GM12878 (cell line): ENCODE measurements around the gene GPR61. TPM values are rescaled to one million over a fixed set of nuclear protein-coding genes. Genes with fewer than 3 reads are reported as not detected.

Source experiments
- ATAC-seq: fragments of 200-7000 bp; cut with Tn5 transposase; 3 replicates; pipeline ENCODE4 v1.9.1; 2020; ENCODE audit warnings: mild to moderate bottlenecking, moderate library complexity
- BruUV-seq: library from RNA; stranded (reverse); fragments of 400-500 nt; replicated peaks from 2 replicates; lab custom pipeline; 2021; lab: Mats Ljungman, UMichigan
- CTCF ChIA-PET: fragments of 300-600 bp; sonication (Branson Sonifier 250); formaldehyde crosslinking; extraction: SDS; loops from one replicate; lab custom pipeline; 2021; ENCODE audit warnings: inconsistent platforms; lab: Yijun Ruan, JAX
- POLR2A ChIA-PET: fragments of 350-600 bp; formaldehyde crosslinking; extraction: SDS; loops from one replicate; lab custom pipeline; 2021; ENCODE audit warnings: inconsistent platforms; lab: Charles Lee
- RAD21 ChIA-PET: fragments of 300-600 bp; sonication (Branson Sonifier 250); formaldehyde crosslinking; loops from one replicate; lab custom pipeline; 2023; ENCODE audit warnings: antibody characterized with exemption; ENCODE audit not compliant: unreplicated experiment; lab: Charles Lee
- SMC1A ChIA-PET: fragments of 300-600 bp; sonication (Branson Sonifier 250); formaldehyde crosslinking; loops from one replicate; lab custom pipeline; 2023; ENCODE audit not compliant: unreplicated experiment, uncharacterized antibody; lab: Charles Lee
- DNase-seq: peaks from one replicate; pipeline ENCODE4 v3.0.0-alpha.2; 2011; ENCODE audit warnings: low read depth, low spot score
- FAIRE-seq: peaks from 3 replicates; lab custom pipeline; 2011; peaks lifted over from hg19 to GRCh38; lab: Jason Lieb, UNC
- H2AFZ ChIP-seq: 2 replicates; pipeline ENCODE4 v1.6.0; 2011; ENCODE audit warnings: low read depth, low read length, control low read depth; ENCODE audit not compliant: control insufficient read depth
- H3K27ac ChIP-seq: 2 replicates; pipeline ENCODE4 v1.5.1; 2011; ENCODE audit warnings: control low read depth; ENCODE audit not compliant: control insufficient read depth, insufficient read depth
- H3K27me3 ChIP-seq, 2 experiments: replicated peaks in 1 of 2; 2 replicates each; pipeline versions ENCODE4 v1.6.0 to v1.6.1; 2011; ENCODE audit warnings: low read length in 1 of 2; ENCODE audit not compliant: control insufficient read depth in 2 of 2, insufficient read depth in 2 of 2
- H3K36me3 ChIP-seq, 2 experiments: 2 replicates each; pipeline ENCODE4 v1.5.1; 2011; ENCODE audit warnings: low read length in 1 of 2; ENCODE audit not compliant: control insufficient read depth in 2 of 2, insufficient read depth in 2 of 2
- H3K4me1 ChIP-seq: 2 replicates; pipeline ENCODE4 v1.6.1; 2011; ENCODE audit warnings: mild to moderate bottlenecking, low read length, moderate library complexity, mixed read lengths; ENCODE audit not compliant: control insufficient read depth, insufficient read depth
- H3K4me2 ChIP-seq: 2 replicates; pipeline ENCODE4 v1.6.0; 2011; ENCODE audit warnings: control low read depth; ENCODE audit not compliant: control insufficient read depth, insufficient read depth
- H3K4me3 ChIP-seq: fragments of 200-600 bp; sonication (generic); 2 replicates; pipeline ENCODE4 v1.5.1; 2016
- H3K79me2 ChIP-seq: 2 replicates; pipeline ENCODE4 v1.6.0; 2011; ENCODE audit warnings: low read length; ENCODE audit not compliant: control insufficient read depth, insufficient read depth
- H3K9ac ChIP-seq: 2 replicates; pipeline ENCODE4 v1.8.0; 2011; ENCODE audit warnings: low read length, control low read depth, mixed read lengths; ENCODE audit not compliant: control insufficient read depth, insufficient read depth
- H3K9me3 ChIP-seq: replicated peaks from 3 replicates; pipeline ENCODE4 v1.5.1; 2011; ENCODE audit warnings: mild to moderate bottlenecking, low read length; ENCODE audit not compliant: control insufficient read depth, insufficient read depth
- H4K20me1 ChIP-seq: 2 replicates; pipeline ENCODE4 v1.6.0; 2011; ENCODE audit not compliant: control insufficient read depth, insufficient read depth
- NFYB ChIP-seq: IDR thresholded peaks from 2 replicates; pipeline ENCODE4 v1.6.1; 2011; ENCODE audit warnings: low read depth, mild to moderate bottlenecking, low read length, improper control_type of control experiment, moderate library complexity; ENCODE audit not compliant: insufficient read depth
- PML ChIP-seq: IDR thresholded peaks from 2 replicates; pipeline ENCODE4 v1.6.1; 2012; ENCODE audit warnings: low read length, inconsistent platforms
- SIX5 ChIP-seq: IDR thresholded peaks from 2 replicates; pipeline ENCODE4 v1.6.1; 2011; ENCODE audit warnings: mild to moderate bottlenecking, low read depth, low read length, moderate library complexity; ENCODE audit not compliant: severe bottlenecking
- WGBS: methylation state at CpG from one replicate; pipeline ENCODE4 v1.1.6; 2016; ENCODE audit warnings: low lambda C conversion rate; ENCODE audit not compliant: insufficient replicate concordance, insufficient coverage; ENCODE audit errors: missing lambda C conversion rate; 5-methylcytosine and 5-hydroxymethylcytosine counted together
- in situ Hi-C: fragments of 300-500 bp; cut with MboI; formaldehyde crosslinking; loops from 9 replicates; pipeline ENCODE4 v1.14.3; 2018; ENCODE audit warnings: mixed read lengths
- intact Hi-C: fragments of 100-400 bp; cut with micrococcal nuclease; formaldehyde crosslinking; loops from one replicate; pipeline ENCODE4 v1.14.2; 2022; ENCODE audit not compliant: unreplicated experiment
- polyA plus RNA-seq, 11 experiments: library from polyadenylated mRNA; depleted of rRNA in 4 of 11; unstranded in 6 of 11; stranded (reverse) in 5 of 11; fragments of >200 nt; fragmentation: Nextera tagmentation in 4 of 11; fragmentation: Illumina TruSeq in 1 of 11; extraction: Ambion mirVana in 4 of 11; extraction: Trizol in 1 of 11; gene quantifications; 1 replicate in 1 of 11; 2 replicates in 10 of 11; pipeline versions ENCODE4 v1.2.1 to v1.2.3, GENCODE V29; 2011 to 2016; ENCODE audit warnings: inconsistent platforms in 2 of 11, missing spikeins in 2 of 11, low read depth in 1 of 11
- total RNA-seq, 4 experiments: library from RNA; depleted of rRNA in 3 of 4; stranded (reverse); fragments of >200 nt in 3 of 4; fragmentation: Illumina TruSeq in 1 of 4; extraction: Trizol in 1 of 4; gene quantifications; 2 replicates each; pipeline versions ENCODE4 v1.2.1 to v1.2.3, GENCODE V29; 2013 to 2021

Gene GPR61
- total and polyA plus RNA-seq, 10 of the 15 experiments (the other 5 are each of a cell fraction or from before 2014, with no cell fraction given): 0.19 to 1.1 (median 0.35) TPM; not detected in 2

- no TSS peak for BruUV-seq
- in situ Hi-C loops: no loop called here
- CTCF ChIA-PET: interaction anchor here (0.6 to 4.3 kb wide), 6 partner anchors 18 to 825 kb away, joined by 3 to 16 read pairs (median 4); no protein-coding TSS in a partner anchor
- no peaks in the 10 kb centered on the region for H3K9me3 ChIP-seq
- DNase-seq (no peak), ATAC-seq (no peak), FAIRE-seq (no peak)
- POLR2A ChIA-PET: no interaction called here
- intact Hi-C loops: no loop called here
- H2AFZ ChIP-seq: no peak overlapping the region
- RAD21 ChIA-PET: interaction anchor here (1.3 to 1.7 kb wide), 3 partner anchors 23 to 71 kb away, joined by 3 to 5 read pairs (median 4); no protein-coding TSS in a partner anchor
- WGBS: 96% methylated on average over 1 of the region's 1 CpG
- H3K79me2 ChIP-seq: peaks cover 71% of the 10 kb centered on the region
- no peaks in the 10 kb centered on the region for H4K20me1 ChIP-seq
- H3K27ac ChIP-seq: no peak overlapping the region
- no peak overlapping the region for H3K4me2 ChIP-seq
- no peak overlapping the region for H3K9ac ChIP-seq
- H3K36me3 ChIP-seq: peaks cover 0 to 4% of the 10 kb centered on the region in 2 experiments; a peak in 1 of 4 replicates
- H3K4me3 ChIP-seq: no peak overlapping the region
- H3K27me3 ChIP-seq: no peaks in the 10 kb centered on the region
- TF ChIP-seq SIX5 (no peak), PML (no peak)
- SMC1A ChIA-PET: interaction anchor here (1.0 to 2.5 kb wide), 7 partner anchors 8 to 36 kb away, joined by 3 to 12 read pairs (median 4); partner anchors contain the start of gene GNAI3
- H3K4me1 ChIP-seq: peaks cover 19% of the 10 kb centered on the region
These were observed 29.7 kb downstream of the GPR61 start for GRCh38 chr1:109569323-109569722.

- no peak overlapping the region for H3K4me3 ChIP-seq
- no peak overlapping the region for H2AFZ ChIP-seq
- no peak overlapping the region for H3K4me2 ChIP-seq
- FAIRE-seq (no peak), ATAC-seq (no peak), DNase-seq (no peak)
- SMC1A ChIA-PET: interaction anchor here (1.0 to 2.5 kb wide), 5 partner anchors 9 to 35 kb away, joined by 3 to 9 read pairs (median 4); no protein-coding TSS in a partner anchor
- H3K4me1 ChIP-seq: peaks cover 16% of the 10 kb centered on the region
- CTCF ChIA-PET: interaction anchor here (1.2 to 4.3 kb wide), 5 partner anchors 10 to 69 kb away, joined by 3 to 16 read pairs (median 4); no protein-coding TSS in a partner anchor
- intact Hi-C loops (no loop called here), in situ Hi-C loops (no loop called here)
- POLR2A ChIA-PET: interaction anchor here (0.5 to 1.2 kb wide), 5 partner anchors 21 to 85 kb away, joined by 3 to 8 read pairs (median 3); partner anchors contain the start of gene GNAI3
- no peaks in the 10 kb centered on the region for H3K9me3 ChIP-seq
- no peaks in the 10 kb centered on the region for H3K27me3 ChIP-seq
- BruUV-seq: no TSS peak
- 96% methylated on average over 3 of the region's 3 CpGs for WGBS
- H3K36me3 ChIP-seq: peaks cover 0 to 4% of the 10 kb centered on the region in 2 experiments; a peak in 1 of 4 replicates
- H3K79me2 ChIP-seq: peaks cover 60% of the 10 kb centered on the region
- no peak for TF ChIP-seq NFYB
- RAD21 ChIA-PET: interaction anchor here (1.1 to 1.7 kb wide), 3 partner anchors 11 to 46 kb away, joined by 3 to 5 read pairs (median 3); no protein-coding TSS in a partner anchor
- no peak overlapping the region for H3K9ac ChIP-seq
- H4K20me1 ChIP-seq: no peaks in the 10 kb centered on the region
- no peak overlapping the region for H3K27ac ChIP-seq
These were observed 30.7 kb downstream of the GPR61 start for GRCh38 chr1:109570414-109570813.
